Mucosa of descending colon (tissue), 3 donors: ENCODE measurements around the gene ASTN2. TPM values are rescaled to one million over a fixed set of nuclear protein-coding genes. Genes with fewer than 3 reads are reported as not detected.
"Not testable (repeated sequence)": the region's sequence is repeated elsewhere in the genome, so short reads cannot be mapped to it uniquely, and the experiment has no call there.

Experiments used
- ATAC-seq: fragments of 200-7000 bp; cut with Tn5 transposase; one replicate; pipeline ENCODE4 v1.9.1; 2020; ENCODE audit warnings: mild to moderate bottlenecking, moderate library complexity
- DNase-seq, 3 donors: peaks; one replicate each; pipeline ENCODE4 v3.0.0-alpha.2; 2020
- H3K36me3 ChIP-seq: fragments of 200-600 bp; one replicate; pipeline ENCODE4 v1.8.0; 2021; ENCODE audit warnings: low read depth, mild to moderate bottlenecking
- H3K4me1 ChIP-seq: fragments of 200-600 bp; one replicate; pipeline ENCODE4 v1.8.0; 2021; ENCODE audit warnings: low read depth, mild to moderate bottlenecking
- H3K4me3 ChIP-seq: fragments of 200-600 bp; one replicate; pipeline ENCODE4 v1.8.0; 2021; ENCODE audit warnings: mild to moderate bottlenecking
- H3K9me3 ChIP-seq: fragments of 200-600 bp; one replicate; pipeline ENCODE4 v1.8.0; 2021; ENCODE audit warnings: mild to moderate bottlenecking
- intact Hi-C, 2 donors: fragments of 100-400 bp; cut with DNase I in 1 of 2; cut with micrococcal nuclease in 1 of 2; formaldehyde crosslinking; loops; one replicate each; pipeline versions ENCODE4 v1.11.0 to v1.11.1; 2022; cut with DNase I, micrococcal nuclease
- total RNA-seq, 3 donors: library from RNA; stranded (reverse); fragmentation: NEBNext Ultra II Directional in 2 of 3; extraction: Animal tissue kit (Norgen Biotek cat#: 25700) in 2 of 3; gene quantifications; one replicate each; pipeline versions ENCODE4 v1.2.1 to v1.2.4, GENCODE V29; 2021 to 2023
- TF ChIP-seq, protein P1 (sequence below): fragments of 200-600 bp; IDR thresholded peaks from one replicate; pipeline ENCODE4 v1.8.0; 2022; ENCODE audit warnings: antibody characterized with exemption, mild to moderate bottlenecking
- donor health status: DM: no; HTN: no; CAD: no; lungs with moderate emphysema.
- donor health status: DM: no; HTN: no; CAD: no.
- donor health status: DM: no; HTN: yes; CAD: no.

The ASTN2 gene
- total RNA-seq, 3 donors from 2014 or later, result 3.5 to 6.1 (median 5.4) TPM

DNA sequence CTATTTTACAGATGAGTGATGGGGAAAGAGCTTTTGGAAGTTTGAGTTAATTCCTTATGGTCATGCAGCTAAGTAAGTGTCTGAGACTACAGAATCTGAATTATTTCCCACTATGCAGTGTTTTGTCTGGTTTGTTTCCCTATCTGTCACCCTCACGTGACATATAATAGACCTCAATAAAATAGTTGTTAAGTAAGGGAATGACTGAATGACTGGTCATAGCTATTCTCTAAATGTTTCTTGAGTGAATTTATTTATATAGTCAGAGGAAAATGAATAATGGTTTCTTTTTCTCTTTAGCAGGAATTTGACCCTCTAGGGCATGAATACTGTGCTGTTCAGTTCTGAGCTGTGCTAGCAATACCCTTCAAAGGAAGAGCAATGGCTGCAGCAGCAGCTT is 717.5 kb downstream of the ASTN2 start:
- peaks cover 19% of the 10 kb centered on the region for H3K4me1 ChIP-seq
- ATAC-seq (no peak), DNase-seq (no peak)
- no peak overlapping the region for H3K4me3 ChIP-seq
- intact Hi-C loops, result no loop called here
- H3K36me3 ChIP-seq, result no peaks in the 10 kb centered on the region
- TF ChIP-seq, protein P1, sequence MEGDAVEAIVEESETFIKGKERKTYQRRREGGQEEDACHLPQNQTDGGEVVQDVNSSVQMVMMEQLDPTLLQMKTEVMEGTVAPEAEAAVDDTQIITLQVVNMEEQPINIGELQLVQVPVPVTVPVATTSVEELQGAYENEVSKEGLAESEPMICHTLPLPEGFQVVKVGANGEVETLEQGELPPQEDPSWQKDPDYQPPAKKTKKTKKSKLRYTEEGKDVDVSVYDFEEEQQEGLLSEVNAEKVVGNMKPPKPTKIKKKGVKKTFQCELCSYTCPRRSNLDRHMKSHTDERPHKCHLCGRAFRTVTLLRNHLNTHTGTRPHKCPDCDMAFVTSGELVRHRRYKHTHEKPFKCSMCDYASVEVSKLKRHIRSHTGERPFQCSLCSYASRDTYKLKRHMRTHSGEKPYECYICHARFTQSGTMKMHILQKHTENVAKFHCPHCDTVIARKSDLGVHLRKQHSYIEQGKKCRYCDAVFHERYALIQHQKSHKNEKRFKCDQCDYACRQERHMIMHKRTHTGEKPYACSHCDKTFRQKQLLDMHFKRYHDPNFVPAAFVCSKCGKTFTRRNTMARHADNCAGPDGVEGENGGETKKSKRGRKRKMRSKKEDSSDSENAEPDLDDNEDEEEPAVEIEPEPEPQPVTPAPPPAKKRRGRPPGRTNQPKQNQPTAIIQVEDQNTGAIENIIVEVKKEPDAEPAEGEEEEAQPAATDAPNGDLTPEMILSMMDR, result no peak
- no peaks in the 10 kb centered on the region for H3K9me3 ChIP-seq

DNA sequence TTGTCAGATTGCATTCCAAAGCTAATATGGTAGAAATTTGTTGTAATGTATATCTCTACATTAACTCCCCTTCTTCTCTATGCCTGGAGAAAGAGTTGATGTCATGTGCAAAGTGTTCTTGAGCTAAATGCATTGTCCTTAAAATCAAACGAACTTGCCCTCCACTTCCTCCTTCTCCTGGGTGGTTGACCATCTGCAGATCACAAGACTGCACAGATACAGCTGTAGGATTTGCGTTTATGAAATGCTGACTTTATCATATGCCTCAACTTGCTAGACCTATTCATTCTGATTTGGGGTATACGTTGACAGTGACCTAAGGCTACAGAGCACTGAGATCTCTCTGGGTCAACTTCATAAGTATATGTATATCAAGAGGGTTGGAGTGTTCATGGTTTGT is 719.4 kb downstream of the ASTN2 start:
- TF ChIP-seq, protein P1, result no peak
- Histone ChIP-seq H3K9me3 (no peaks in the 10 kb centered on the region), H3K36me3 (no peaks in the 10 kb centered on the region), H3K4me3 (no peak overlapping the region), H3K4me1 (peaks cover 25% of the 10 kb centered on the region)
- ATAC-seq (no peak), DNase-seq (no peak)
- intact Hi-C loops, result no loop called here

DNA sequence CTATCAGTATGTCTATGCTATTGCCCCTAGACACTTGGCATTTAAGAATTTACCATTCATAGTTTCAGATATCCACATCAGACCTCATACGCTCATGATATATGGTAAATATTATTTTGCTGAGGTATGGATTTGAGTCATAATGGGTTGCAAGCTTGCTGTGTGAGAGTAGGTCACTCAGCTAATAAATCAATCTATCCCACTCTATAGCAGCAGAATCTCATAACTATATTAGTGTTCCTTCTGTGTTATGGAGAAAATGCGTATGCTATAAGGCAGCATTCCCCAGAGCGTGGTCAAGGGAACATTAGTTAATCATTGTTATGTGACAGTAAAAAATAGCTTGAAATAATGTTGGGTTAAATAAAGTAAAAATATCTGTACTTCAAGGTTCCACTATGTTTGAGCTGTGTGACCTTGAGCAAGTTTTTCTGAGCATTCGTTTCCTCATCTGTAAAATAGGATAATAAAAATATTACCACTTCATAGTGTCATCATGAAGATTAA is 720.0 kb downstream of the ASTN2 start:
- H3K9me3 ChIP-seq, result no peaks in the 10 kb centered on the region
- H3K36me3 ChIP-seq, result no peaks in the 10 kb centered on the region
- no peak for ATAC-seq
- intact Hi-C loops, result no loop called here
- peaks cover 29% of the 10 kb centered on the region for H3K4me1 ChIP-seq
- TF ChIP-seq, protein P1, result no peak
- DNase-seq, result no peak
- H3K4me3 ChIP-seq, result no peak overlapping the region

DNA sequence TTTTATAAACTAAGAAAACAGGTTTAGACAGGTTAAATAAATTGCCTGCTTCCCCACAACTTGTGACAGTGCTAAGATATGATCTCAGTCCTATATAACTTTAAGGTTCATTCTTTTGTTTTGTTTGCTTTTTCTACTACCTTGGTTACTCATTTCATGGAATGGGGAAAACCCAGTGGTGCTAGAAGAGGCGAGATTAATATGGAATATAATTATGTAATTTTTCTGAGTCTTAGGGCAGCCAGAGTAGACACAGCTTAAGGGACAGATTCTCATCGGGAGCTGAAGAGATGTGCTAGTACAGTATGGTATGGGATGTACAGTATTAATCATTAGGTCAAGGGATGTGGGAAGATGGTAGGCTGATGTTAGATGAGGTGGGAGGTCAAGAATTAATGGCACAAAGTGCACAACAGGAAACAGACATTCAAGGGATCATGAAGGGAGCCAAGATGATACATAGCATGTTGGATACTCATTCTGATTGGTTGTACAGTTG is 721.6 kb downstream of the ASTN2 start:
- intact Hi-C loops, result no loop called here
- H3K4me1 ChIP-seq, result peaks cover 45% of the 10 kb centered on the region
- no peaks in the 10 kb centered on the region for H3K36me3 ChIP-seq
- ATAC-seq (peak; percentile 67), DNase-seq (no peak)
- no peak overlapping the region for H3K4me3 ChIP-seq
- no peaks in the 10 kb centered on the region for H3K9me3 ChIP-seq
- TF ChIP-seq, protein P1, result no peak

DNA sequence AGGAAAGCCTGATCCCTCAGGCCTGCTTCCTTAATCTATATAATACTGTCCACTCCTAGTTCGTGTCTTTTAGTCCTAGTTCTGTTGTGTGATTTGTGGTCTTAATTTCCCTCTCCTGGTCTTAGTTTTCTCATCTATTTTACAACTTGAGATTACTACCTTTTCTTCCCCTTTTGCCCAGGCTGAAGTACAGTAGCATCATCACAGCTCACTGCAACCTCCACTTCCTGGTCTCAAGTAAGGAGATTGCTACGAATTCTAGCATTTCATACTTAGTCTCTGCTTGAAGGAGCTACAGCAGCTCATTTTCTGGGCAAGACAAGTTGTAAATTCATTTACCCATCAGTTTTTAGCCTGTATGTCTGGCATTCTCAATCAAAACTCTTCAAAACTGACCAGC is 722.2 kb downstream of the ASTN2 start:
- H3K9me3 ChIP-seq, result no peaks in the 10 kb centered on the region
- intact Hi-C loops, result no loop called here
- no peaks in the 10 kb centered on the region for H3K36me3 ChIP-seq
- TF ChIP-seq, protein P1, result no peak
- no peak overlapping the region for H3K4me3 ChIP-seq
- H3K4me1 ChIP-seq, result peaks cover 46% of the 10 kb centered on the region
- ATAC-seq, result peak; percentile 15
- no peak for DNase-seq

DNA sequence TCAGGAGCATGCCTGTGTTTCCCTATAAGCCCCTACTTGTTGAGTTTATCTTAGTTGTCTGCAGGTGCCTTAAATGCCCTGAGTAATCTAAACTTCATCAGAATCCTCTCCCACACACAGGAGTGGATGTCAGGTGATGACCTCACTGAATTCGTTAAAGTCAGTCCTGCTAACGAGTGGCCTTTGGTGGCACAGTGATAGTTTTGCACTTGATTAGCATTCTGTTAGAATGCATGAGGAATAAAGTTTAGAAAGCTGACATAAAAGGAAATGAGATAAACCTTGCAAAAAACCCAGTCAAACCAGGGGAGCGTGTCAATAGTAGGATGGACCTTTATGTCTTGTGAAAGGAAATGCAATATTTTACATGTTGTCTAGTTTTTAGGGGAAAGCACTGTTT is 723.2 kb downstream of the ASTN2 start:
- no peaks in the 10 kb centered on the region for H3K36me3 ChIP-seq
- TF ChIP-seq, protein P1, result no peak
- intact Hi-C loops, result no loop called here
- no peaks in the 10 kb centered on the region for H3K9me3 ChIP-seq
- ATAC-seq (no peak), DNase-seq (no peak)
- no peak overlapping the region for H3K4me3 ChIP-seq
- H3K4me1 ChIP-seq, result peaks cover 46% of the 10 kb centered on the region

DNA sequence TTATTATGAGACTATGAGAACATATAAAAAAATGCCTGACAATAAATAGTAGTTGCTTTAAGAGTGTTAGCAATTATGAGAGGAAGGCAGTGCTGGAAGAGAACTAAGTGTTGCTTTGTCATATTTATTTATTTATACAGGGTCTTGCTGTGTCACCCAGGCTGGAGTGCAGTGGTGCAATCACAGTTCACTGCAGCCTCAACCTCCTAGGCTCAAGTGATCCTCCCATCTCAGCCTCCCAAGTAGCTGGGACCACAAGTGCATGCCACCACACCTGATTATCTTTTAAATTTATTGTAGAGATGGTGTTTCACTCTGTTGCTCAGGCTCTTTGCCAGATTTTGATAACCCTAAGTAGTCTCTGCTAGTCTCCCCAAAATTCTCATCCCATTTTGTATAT is 724.1 kb downstream of the ASTN2 start:
- H3K9me3 ChIP-seq, DNase-seq, ATAC-seq, H3K4me3 ChIP-seq, intact Hi-C loops, H3K36me3 ChIP-seq: not testable (repeated sequence)
- peaks cover 52% of the 10 kb centered on the region for H3K4me1 ChIP-seq
